GM12873 (cell line): ENCODE results near the gene ERCC1.

Source experiments
- CTCF ChIP-seq: IDR thresholded peaks from 2 replicates; pipeline ENCODE4 v1.5.1; 2012; ENCODE audit warnings: low read depth, mild to moderate bottlenecking, moderate library complexity, low read length, control low read depth; ENCODE audit not compliant: insufficient read depth; ENCODE audit errors: missing control alignments

The ERCC1 gene

GRCh38 chr19:45361608-45362007, 62.1 kb downstream of the ERCC1 start:
- TF ChIP-seq CTCF, result no peak

GRCh38 chr19:45358213-45358792, 65.4 kb downstream of the ERCC1 start:
- no peak for TF ChIP-seq CTCF

DNA sequence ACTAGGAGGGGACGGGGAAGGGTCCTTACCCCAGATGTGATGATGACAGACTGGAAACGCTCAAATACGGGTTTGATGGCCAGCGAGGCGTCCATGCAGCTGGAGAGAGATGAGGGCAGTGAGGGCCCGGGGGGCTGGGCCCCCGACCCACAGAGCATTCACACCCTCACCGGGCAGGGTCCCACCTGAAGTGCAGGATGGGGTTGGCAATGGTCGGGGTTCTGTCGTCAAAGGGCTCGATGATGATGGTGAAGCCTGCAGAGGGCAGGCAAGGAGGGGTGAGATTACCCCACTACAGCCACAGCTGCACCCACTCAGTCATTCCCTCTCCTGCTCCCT, 66.3 kb downstream of the ERCC1 start:
- TF ChIP-seq CTCF, result no peak
